22Rv1 (cell line): ENCODE data around the gene ARFGAP3.
A peak's percentile ranks its signal among the peaks of the same experiment; 100 is the strongest.

Experiments used
- H3K27ac ChIP-seq: fragments of 450-650 bp; 2 replicates; pipeline ENCODE4 v1.5.1; 2017
- ZFX ChIP-seq: fragments of 450-650 bp; IDR thresholded peaks from 2 replicates; pipeline ENCODE4 v1.6.1; 2017; ENCODE audit warnings: antibody characterized with exemption, borderline replicate concordance
- TF ChIP-seq, protein P1 (sequence below): fragments of 450-650 bp; IDR thresholded peaks from 2 replicates; pipeline ENCODE4 v1.5.1; 2017; ENCODE audit warnings: mild to moderate bottlenecking

The ARFGAP3 gene, protein sequence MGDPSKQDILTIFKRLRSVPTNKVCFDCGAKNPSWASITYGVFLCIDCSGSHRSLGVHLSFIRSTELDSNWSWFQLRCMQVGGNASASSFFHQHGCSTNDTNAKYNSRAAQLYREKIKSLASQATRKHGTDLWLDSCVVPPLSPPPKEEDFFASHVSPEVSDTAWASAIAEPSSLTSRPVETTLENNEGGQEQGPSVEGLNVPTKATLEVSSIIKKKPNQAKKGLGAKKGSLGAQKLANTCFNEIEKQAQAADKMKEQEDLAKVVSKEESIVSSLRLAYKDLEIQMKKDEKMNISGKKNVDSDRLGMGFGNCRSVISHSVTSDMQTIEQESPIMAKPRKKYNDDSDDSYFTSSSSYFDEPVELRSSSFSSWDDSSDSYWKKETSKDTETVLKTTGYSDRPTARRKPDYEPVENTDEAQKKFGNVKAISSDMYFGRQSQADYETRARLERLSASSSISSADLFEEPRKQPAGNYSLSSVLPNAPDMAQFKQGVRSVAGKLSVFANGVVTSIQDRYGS

DNA sequence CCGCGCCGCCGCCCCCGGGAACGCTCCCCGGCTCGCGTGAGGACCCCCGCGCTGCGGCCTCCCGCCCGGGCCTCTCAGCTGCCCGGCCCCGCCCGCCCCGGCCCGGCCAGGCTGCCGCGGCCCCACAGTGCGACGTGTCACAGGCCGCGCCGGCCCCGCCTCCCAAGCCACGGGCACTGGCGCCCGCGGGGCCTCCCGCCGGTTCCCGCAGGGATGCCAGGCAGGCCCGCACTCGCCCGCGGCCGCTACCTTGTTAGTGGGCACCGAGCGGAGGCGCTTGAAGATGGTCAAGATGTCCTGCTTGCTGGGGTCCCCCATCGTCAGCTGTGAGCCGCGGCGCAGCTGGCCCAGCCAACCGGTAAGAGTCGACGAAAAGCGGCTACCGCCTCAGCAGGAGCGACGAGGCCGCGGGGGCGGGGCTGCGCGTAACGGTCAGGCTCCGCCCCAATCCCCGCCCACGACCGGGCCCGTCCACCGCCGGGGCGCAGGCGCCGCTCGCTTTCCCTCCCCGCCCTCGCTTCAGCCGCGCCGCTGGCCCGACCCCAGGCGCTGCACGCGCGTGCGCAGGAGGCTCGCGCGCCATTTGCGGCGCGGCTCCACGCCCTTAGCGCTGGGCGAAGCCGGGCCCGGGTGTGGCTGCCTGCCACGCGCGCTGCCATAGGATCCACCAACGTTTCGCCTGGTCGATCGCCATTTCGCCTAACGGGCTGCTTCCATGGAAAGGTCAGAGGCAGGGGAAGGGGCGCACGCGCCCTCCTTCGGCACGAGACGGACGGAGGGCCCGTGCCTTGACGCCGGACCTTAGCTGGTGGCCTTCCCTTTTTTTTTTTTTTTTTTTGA, at the start of gene ARFGAP3:
ARFGAP3 (minus strand) TSS at position 409 of the 840 bp plus-strand sequence; CDS start at position 318, 91 bp downstream.
- TF ChIP-seq ZFX = no peak
- TF ChIP-seq, protein P1, sequence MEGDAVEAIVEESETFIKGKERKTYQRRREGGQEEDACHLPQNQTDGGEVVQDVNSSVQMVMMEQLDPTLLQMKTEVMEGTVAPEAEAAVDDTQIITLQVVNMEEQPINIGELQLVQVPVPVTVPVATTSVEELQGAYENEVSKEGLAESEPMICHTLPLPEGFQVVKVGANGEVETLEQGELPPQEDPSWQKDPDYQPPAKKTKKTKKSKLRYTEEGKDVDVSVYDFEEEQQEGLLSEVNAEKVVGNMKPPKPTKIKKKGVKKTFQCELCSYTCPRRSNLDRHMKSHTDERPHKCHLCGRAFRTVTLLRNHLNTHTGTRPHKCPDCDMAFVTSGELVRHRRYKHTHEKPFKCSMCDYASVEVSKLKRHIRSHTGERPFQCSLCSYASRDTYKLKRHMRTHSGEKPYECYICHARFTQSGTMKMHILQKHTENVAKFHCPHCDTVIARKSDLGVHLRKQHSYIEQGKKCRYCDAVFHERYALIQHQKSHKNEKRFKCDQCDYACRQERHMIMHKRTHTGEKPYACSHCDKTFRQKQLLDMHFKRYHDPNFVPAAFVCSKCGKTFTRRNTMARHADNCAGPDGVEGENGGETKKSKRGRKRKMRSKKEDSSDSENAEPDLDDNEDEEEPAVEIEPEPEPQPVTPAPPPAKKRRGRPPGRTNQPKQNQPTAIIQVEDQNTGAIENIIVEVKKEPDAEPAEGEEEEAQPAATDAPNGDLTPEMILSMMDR = no peak
- H3K27ac ChIP-seq = peak within 1 kb of the TSS; percentile 80

DNA sequence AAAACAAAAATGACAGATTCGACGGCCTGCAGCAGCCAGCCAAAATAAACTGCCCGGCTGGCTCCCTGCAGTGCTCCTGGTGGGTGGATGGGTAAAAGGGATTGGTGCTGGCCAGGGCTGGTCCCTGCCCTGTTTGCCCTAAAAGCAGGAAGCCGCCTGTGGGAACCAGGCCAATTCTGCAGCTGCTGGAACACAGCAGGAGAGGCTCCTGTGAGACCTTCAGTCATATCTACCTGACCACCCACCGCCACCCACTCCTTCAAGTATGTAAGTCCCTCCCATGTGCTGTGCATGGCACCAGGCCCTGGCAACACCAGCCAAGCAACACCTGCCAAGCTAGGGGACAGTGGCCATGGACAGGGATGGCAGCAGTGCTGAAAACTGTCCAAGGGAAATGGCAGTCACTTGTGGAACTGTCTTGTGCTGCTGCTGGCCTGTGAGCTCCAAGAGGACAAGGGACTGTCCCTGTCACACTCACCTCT, 48.7 kb upstream of the ARFGAP3 start:
- H3K27ac ChIP-seq = peak overlapping the region; percentile 51
- TF ChIP-seq, protein P1 = no peak
- no peak for TF ChIP-seq ZFX

DNA sequence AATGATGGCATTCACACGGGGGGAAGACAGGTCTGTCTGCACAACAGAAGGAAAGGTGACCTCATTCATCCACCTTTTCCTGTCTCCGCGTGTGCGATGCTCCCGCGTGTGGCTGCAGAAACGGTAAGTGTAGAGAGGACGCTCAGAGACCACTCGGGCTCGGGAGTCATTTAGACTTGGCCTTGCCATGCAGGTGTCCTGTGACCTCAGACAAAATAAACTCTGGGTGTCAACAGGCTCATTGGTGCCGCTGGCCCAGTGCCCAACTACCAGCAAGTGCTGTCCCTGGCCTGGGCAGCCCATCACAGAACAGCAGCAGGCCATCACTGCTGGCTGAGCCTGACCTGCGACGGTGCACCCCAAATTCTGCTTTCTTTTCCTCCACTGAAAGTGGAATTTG, 48.1 kb upstream of the ARFGAP3 start:
- H3K27ac ChIP-seq = peak overlapping the region; percentile 51
- TF ChIP-seq, protein P1 = no peak
- TF ChIP-seq ZFX = no peak

DNA sequence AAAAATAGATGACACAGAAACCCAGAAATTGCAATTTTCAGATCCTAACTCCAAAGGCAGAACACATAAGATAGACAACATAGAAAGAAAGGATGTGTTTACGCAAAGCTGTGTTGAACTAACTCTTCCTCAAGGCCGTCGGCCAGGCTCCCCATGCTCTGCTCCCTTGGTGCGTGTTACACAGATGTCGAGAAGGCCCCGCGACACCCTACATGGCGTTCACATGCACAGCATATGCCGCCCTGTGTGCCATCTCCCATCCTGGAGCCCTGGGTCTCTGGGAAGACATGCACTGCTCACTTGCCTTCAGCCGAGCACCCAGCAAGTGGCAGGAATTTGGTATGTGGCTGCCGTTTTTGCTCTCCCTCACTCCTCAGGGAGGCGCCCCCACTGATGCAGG, 47.0 kb upstream of the ARFGAP3 start:
- no peak overlapping the region for H3K27ac ChIP-seq
- TF ChIP-seq, protein P1 = no peak
- no peak for TF ChIP-seq ZFX

DNA sequence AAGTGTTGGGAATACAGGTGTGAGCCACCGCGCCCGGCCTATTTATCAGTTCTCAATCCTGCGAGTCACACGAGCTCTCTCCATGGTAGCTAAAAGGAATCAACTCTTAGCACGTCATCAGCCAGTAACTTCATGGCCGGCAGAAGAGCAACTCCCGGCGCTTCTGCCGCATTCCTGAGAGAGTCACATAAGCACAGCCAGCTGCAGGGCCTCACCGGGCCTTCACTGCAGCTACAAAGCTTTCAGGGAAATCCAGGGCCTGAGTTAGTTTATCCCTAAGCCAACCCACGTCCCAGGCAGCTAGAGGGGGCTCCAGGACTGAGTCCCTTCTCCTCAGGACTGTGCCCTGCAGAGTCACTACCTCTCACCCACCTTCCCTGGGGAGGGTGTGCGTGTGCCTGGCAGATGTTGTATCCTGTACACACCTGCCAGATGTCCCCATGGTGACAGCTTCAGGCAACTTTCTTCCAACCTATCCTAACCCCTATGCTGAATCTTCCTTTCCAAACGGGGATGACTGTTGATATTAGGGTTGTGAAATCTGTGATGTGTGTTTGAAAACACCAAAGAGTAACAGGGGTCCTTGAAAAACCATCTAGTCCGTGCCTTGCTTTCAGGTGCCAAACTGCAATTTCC, 45.9 kb upstream of the ARFGAP3 start:
- TF ChIP-seq, protein P1 = no peak
- no peak for TF ChIP-seq ZFX
- H3K27ac ChIP-seq = no peak overlapping the region

DNA sequence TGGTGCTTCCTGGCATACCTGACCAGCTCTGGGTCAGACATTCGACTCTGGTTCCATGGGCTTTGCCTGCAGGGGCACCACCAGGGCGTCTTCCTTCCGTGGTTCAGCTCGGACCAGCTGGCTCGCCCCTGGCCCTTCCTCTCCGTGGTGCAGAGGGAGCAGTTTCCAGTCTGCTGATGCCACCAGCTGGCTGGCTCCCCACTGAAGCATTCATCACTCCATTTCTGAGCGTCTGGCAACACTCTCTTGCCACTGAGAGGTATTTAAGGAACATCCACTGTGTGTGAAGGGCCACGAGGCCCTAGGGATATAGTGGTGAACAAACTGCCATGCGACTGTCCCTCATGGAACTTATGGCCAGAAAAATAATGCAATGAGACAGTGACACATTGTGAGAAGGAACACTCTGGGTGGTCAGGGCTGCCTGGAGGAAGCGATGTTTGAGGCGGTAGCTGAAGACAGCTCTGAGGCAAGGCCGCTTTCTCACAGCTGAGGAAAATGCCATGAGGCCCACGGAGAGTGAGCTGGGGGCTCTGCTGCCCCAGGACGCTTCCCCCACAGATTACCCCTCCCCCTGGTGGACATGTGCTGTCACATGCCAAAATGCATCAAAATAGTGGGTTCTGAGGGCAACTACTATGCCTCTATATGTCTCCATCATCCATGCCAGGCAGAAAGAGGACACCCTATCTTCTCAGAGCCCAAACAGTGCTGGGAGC, 44.9 kb upstream of the ARFGAP3 start:
- H3K27ac ChIP-seq = no peak overlapping the region

More for the DNA sequence above, 44.9 kb upstream of the ARFGAP3 start:
- TF ChIP-seq, protein P1 = 0 out of 2 replicates have a peak, but pooled peaks have one; percentile 34
- TF ChIP-seq ZFX = no peak
